T-helper 17 cell (primary cell): Measurements from ENCODE around the gene C10orf95. TPM values are rescaled to one million over a fixed set of nuclear protein-coding genes. Genes with fewer than 3 reads are reported as not detected.

ENCODE experiments used
- ATAC-seq: fragments of 150-1000 bp; cut with Tn5 transposase; 2 replicates; pipeline ENCODE4 v1.10.0; 2021; ENCODE audit warnings: mild to moderate bottlenecking, moderate library complexity
- DNase-seq, 3 donors: peaks; one replicate each; pipeline versions ENCODE4 v3.0.0 to v3.0.0-alpha.2; 2020 to 2021
- H3K9me3 ChIP-seq: one replicate; pipeline ENCODE4 v1.7.0; 2013; ENCODE audit warnings: low read length, mild to moderate bottlenecking; ENCODE audit not compliant: control insufficient read depth, poor library complexity, severe bottlenecking
- H3K27ac Mint-ChIP-seq: one replicate; pipeline ENCODE4 v1.8.0; 2022; ENCODE audit warnings: mild to moderate bottlenecking, moderate library complexity, mixed read lengths
- H3K27me3 Mint-ChIP-seq: one replicate; pipeline ENCODE4 v1.8.0; 2022; ENCODE audit warnings: mixed read lengths
- H3K36me3 Mint-ChIP-seq: one replicate; pipeline ENCODE4 v1.8.0; 2022; ENCODE audit warnings: low read depth, mixed read lengths
- H3K4me1 Mint-ChIP-seq: one replicate; pipeline ENCODE4 v1.8.0; 2022; ENCODE audit warnings: mild to moderate bottlenecking, mixed read lengths
- H3K4me3 Mint-ChIP-seq: one replicate; pipeline ENCODE4 v1.8.0; 2022; ENCODE audit warnings: mild to moderate bottlenecking, moderate library complexity, mixed read lengths
- total RNA-seq, 4 donors: library from RNA in 2 of 4; stranded (reverse) in 2 of 4; gene quantifications; one replicate each; pipeline ENCODE4 v1.2.3 and lab custom pipeline; 2022 to 2026

The C10orf95 gene
- total RNA-seq, 2 donors from 2014 or later = 0.50 TPM; not detected in 1

DNA sequence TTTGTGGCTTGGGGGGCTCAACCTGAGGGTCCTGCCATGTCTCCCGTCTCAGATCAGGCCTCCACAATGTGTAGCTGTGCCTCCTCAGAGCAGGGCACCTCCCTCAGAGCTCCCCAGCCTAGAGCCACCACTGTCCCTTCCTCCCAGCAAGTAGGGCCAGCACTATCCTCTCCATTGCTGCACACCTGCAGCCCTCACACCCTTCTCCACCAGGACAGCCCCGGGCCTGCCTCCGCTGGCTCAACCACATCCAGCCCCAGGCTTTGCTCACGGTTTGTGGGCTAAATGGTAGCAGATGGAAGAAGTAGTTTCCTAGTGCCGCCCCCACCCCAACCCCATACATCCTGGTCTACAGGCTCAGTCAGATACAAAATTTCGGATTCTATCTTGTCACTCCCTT lies 45.7 kb downstream of the C10orf95 start:
- Mint-ChIP-seq H3K27me3 (peaks cover 23% of the 10 kb centered on the region), H3K4me1 (peaks cover 31% of the 10 kb centered on the region), H3K4me3 (peak overlapping the region; percentile 79), H3K36me3 (peaks cover 5% of the 10 kb centered on the region), H3K27ac (peak overlapping the region; percentile 95)
- H3K9me3 ChIP-seq = no peaks in the 10 kb centered on the region
- ATAC-seq = peak; percentile 9
- DNase-seq = no peak

DNA sequence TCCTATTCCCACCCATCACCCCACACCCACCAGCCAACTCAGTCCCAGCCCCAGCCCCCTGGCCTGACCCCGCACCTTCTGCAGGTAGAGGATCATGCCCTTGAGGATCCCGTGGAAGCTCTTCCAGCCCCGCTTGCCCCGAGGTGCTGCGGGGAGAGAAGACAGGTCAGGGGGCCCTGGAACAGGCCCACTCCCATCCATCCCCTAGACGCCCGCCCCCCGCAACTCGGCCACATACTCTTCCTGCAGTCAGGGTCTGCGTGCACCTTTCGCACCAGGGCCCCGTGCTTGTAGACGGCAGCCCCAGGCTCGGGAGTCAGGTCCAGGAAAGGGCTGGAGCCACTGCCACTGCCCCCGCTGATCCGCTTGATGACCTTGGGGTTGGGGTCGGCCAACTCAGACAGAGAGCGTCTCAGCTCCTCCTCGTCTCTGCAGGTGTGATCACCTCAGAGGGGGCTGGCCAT lies 46.2 kb downstream of the C10orf95 start:
- Mint-ChIP-seq H3K4me1 (peaks cover 33% of the 10 kb centered on the region), H3K27me3 (peaks cover 22% of the 10 kb centered on the region), H3K4me3 (peak overlapping the region; percentile 79), H3K27ac (peak overlapping the region; percentile 95), H3K36me3 (peaks cover 9% of the 10 kb centered on the region)
- ATAC-seq (peak; percentile 1), DNase-seq (no peak)
- H3K9me3 ChIP-seq = no peaks in the 10 kb centered on the region

DNA sequence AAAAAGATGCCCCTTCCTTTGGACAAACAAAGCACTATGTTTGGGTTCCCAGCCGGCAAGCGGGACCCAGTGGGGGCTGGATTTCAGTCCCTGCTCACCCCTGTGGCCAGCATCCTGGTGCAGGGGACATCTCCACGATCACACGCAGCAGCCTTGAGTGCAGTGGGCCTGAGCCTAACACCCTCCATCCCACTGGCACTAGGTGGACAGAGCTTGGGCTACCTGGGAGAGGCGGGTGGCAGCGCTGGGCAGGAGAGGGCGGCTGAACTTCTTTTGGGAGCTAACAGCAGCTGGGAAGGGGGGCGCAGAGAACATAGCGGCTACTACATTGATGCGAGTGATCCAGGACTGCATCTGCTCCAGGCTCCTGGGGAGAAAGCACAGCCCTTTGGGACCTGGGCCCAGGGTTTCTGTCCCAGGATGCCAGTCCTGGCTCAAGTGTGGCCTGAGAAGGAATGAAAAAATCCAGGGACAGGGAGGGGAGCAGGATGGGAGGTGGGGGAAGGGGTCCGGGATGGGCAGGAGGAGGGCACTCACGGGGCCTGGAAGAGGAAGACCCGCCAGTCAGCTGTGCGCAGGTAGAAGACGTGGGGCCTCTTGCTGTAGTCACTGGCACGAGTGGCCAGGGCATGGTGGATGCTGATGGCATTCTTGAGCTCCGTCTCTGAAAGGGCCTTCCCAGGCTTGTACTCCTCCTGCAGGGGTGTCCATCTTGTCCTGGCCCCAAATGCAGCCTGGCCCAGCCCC lies 46.8 kb downstream of the C10orf95 start:
- Mint-ChIP-seq H3K4me1 (peaks cover 31% of the 10 kb centered on the region), H3K27ac (peak overlapping the region; percentile 95), H3K36me3 (peaks cover 5% of the 10 kb centered on the region)

DNA sequence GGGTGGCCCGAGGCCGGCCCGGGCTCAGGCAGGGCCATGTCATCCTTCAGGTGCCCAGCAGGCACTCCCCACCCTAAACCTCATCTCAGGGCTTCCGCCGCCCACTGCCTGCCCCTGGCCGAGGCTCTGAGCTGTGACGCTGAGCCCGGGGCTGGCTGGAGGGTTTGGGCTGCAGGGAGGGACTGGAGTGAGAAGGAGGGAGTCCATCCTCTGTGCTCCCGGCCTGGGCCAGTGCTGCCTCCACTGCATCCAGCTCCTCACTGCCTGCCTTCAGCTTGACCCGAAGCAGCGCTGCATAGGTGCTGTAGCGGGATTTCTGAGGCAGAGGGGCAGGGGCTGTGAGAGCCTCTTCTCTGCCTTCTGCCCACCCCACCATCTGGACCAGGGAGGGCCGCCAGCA lies 48.2 kb downstream of the C10orf95 start:
- DNase-seq = no peak
- peaks cover 35% of the 10 kb centered on the region for H3K4me1 Mint-ChIP-seq
- peak overlapping the region; percentile 95 for H3K27ac Mint-ChIP-seq
- no peak overlapping the region for H3K4me3 Mint-ChIP-seq
- peaks cover 7% of the 10 kb centered on the region for H3K27me3 Mint-ChIP-seq
- H3K36me3 Mint-ChIP-seq = peaks cover 4% of the 10 kb centered on the region
- no peaks in the 10 kb centered on the region for H3K9me3 ChIP-seq
- no peak for ATAC-seq

More for the DNA sequence above, 46.8 kb downstream of the C10orf95 start:
- H3K9me3 ChIP-seq = no peaks in the 10 kb centered on the region
- Mint-ChIP-seq H3K4me3 (peak overlapping the region; percentile 79), H3K27me3 (peaks cover 15% of the 10 kb centered on the region)
- DNase-seq (no peak), ATAC-seq (peak; percentile 2)

DNA sequence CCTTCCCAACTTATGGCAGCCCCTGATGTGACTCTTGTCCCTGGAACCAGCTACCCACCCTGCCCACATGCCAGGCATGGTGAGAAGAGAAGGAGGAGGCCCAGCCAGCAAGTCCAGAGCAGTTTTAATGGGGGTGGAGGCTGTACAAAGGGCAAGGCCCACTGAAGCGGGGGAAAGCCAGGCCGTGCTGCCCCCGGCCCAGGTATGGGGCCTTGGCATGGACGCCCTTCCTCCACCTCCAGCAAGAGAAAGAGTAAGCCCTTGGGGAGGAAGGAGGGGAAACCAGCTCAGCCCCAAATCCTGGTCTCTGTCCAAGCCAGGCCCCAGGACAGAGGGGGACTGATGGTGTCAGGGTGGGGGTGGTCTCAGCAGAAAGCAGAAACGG lies 48.8 kb downstream of the C10orf95 start:
- DNase-seq (no peak), ATAC-seq (no peak)
- no peak overlapping the region for H3K27ac Mint-ChIP-seq
- H3K4me3 Mint-ChIP-seq = no peak overlapping the region
- H3K4me1 Mint-ChIP-seq = peaks cover 37% of the 10 kb centered on the region
- no peaks in the 10 kb centered on the region for H3K9me3 ChIP-seq
- H3K36me3 Mint-ChIP-seq = peaks cover 4% of the 10 kb centered on the region
- H3K27me3 Mint-ChIP-seq = peaks cover 1% of the 10 kb centered on the region

DNA sequence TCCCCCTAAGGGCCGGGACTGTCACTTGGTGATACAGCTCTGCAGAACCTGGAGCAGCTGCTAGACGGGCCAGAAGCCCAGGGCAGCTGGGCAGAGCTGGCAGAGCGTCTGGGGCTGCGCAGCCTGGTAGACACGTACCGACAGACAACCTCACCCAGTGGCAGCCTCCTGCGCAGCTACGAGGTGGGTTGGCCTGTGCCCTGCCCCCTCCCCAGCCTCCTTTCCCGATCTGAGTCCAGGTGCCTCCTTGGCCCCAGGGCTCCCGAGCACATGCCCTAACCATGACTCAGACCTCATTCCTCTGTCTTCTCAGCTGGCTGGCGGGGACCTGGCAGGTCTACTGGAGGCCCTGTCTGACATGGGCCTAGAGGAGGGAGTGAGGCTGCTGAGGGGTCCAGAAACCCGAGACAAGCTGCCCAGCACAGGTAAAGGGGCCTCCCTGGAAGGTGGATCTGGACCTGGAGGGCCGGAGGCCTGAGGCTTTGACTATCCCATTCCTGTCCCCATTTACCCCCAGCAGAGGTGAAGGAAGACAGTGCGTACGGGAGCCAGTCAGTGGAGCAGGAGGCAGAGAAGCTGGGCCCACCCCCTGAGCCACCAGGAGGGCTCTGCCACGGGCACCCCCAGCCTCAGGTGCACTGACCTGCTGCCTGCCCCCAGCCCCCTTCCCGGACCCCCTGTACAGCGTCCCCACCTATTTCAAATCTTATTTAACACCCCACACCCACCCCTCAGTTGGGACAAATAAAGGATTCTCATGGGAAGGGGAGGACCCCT lies 49.4 kb downstream of the C10orf95 start:
- Mint-ChIP-seq H3K27ac (peak overlapping the region; percentile 99), H3K4me1 (peaks cover 40% of the 10 kb centered on the region), H3K27me3 (no peaks in the 10 kb centered on the region), H3K36me3 (peaks cover 4% of the 10 kb centered on the region), H3K4me3 (no peak overlapping the region)
- DNase-seq (no peak), ATAC-seq (no peak)
- H3K9me3 ChIP-seq = no peaks in the 10 kb centered on the region

DNA sequence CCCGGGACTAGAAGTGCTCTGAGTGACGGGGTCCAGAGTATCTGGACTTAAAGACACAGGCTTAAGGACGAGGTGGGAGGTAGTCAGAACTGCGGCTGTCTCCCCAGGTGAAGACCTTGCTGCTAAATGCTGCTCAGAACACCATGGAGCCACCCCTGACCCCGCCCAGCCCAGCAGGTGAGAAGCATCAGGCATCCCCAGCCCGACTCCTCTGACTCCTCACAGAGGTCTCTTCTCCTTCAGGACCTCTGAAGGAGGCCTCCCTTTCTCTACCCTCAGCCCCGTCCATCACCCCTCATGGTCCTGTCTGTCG lies 50.0 kb downstream of the C10orf95 start:
- Mint-ChIP-seq H3K27me3 (no peaks in the 10 kb centered on the region), H3K27ac (peak overlapping the region; percentile 99)

DNA sequence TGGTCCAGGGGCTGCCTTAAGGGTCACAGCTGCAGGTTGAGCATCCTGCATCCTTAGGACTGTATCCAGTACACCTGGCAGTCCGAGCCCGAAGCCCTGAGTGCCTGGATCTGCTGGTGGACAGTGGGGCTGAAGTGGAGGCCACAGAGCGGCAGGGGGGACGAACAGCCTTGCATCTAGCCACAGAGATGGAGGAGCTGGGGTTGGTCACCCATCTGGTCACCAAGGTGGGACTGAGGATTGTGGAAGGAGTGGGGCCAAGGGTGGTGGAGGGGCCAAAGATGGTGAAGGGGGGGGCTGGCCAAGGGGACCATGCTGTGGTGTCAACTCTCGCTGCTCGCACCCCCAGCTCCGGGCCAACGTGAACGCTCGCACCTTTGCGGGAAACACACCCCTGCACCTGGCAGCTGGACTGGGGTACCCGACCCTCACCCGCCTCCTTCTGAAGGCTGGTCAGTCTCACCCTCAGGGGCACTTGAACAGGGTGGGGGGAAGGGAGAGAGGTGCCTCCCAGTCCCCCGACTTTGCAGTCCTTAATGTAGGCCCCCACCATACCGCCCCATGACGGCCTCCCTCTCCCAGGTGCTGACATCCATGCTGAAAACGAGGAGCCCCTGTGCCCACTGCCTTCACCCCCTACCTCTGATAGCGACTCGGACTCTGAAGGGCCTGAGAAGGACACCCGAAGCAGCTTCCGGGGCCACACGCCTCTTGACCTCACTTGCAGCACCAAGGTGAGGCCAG lies 50.6 kb downstream of the C10orf95 start:
- H3K4me3 Mint-ChIP-seq = peak overlapping the region; percentile 95
- H3K9me3 ChIP-seq = no peaks in the 10 kb centered on the region
- H3K4me1 Mint-ChIP-seq = peaks cover 44% of the 10 kb centered on the region
- H3K36me3 Mint-ChIP-seq = peaks cover 4% of the 10 kb centered on the region
- ATAC-seq = no peak
- H3K27ac Mint-ChIP-seq = peak overlapping the region; percentile 99
- no peaks in the 10 kb centered on the region for H3K27me3 Mint-ChIP-seq
- no peak for DNase-seq

More for the DNA sequence above, 50.0 kb downstream of the C10orf95 start:
- H3K36me3 Mint-ChIP-seq = peaks cover 4% of the 10 kb centered on the region
- no peak overlapping the region for H3K4me3 Mint-ChIP-seq
- no peaks in the 10 kb centered on the region for H3K9me3 ChIP-seq
- ATAC-seq = no peak
- no peak for DNase-seq
- H3K4me1 Mint-ChIP-seq = peaks cover 44% of the 10 kb centered on the region

DNA sequence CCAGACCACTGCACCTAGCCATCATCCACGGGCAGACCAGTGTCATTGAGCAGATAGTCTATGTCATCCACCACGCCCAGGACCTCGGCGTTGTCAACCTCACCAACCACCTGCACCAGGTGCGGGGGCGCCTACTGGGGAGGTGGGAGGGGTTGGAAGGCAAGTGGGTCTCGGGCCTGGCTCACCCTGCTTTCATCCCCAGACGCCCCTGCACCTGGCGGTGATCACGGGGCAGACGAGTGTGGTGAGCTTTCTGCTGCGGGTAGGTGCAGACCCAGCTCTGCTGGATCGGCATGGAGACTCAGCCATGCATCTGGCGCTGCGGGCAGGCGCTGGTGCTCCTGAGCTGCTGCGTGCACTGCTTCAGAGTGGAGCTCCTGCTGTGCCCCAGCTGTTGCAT lies 51.3 kb downstream of the C10orf95 start:
- no peaks in the 10 kb centered on the region for H3K27me3 Mint-ChIP-seq
- peak overlapping the region; percentile 95 for H3K4me3 Mint-ChIP-seq
- ATAC-seq (no peak), DNase-seq (no peak)
- peaks cover 43% of the 10 kb centered on the region for H3K4me1 Mint-ChIP-seq
- H3K9me3 ChIP-seq = no peaks in the 10 kb centered on the region
- H3K27ac Mint-ChIP-seq = peak overlapping the region; percentile 99
- H3K36me3 Mint-ChIP-seq = peaks cover 4% of the 10 kb centered on the region

Other genes starting within 250 kb of the C10orf95 start
- not detected for gene ELOVL3, start 225.2 kb downstream of the C10orf95 start, total RNA-seq
- not detected for gene PITX3, start 210.0 kb downstream of the C10orf95 start, total RNA-seq
- gene GBF1, start 206.0 kb downstream of the C10orf95 start, total RNA-seq = 10 to 100 TPM; 42.8 to 44.6 TPM
- 100 to 1,000 TPM; 364 to 390 TPM for gene NFKB2, start 55.8 kb downstream of the C10orf95 start, total RNA-seq
- 1 to 10 TPM; 2.9 to 5.1 TPM for gene PSD, start 32.8 kb downstream of the C10orf95 start, total RNA-seq
- 10 to 100 TPM in 1 of 2 donors, 1 to 10 TPM in 1; 9.9 to 14.2 TPM for gene FBXL15, start 30.7 kb downstream of the C10orf95 start, total RNA-seq
- 10 to 100 TPM; 27.4 to 30.7 TPM for gene CUEDC2, start 19.0 kb downstream of the C10orf95 start, total RNA-seq
- 10 to 100 TPM; 57.5 to 58.0 TPM for gene ACTR1A, start 51.2 kb upstream of the C10orf95 start, total RNA-seq
- 10 to 100 TPM; 14.4 to 16.4 TPM for gene SUFU, start 52.4 kb upstream of the C10orf95 start, total RNA-seq
- 10 to 100 TPM; 63.6 to 73.0 TPM for gene TRIM8, start 192.9 kb upstream of the C10orf95 start, total RNA-seq